ENCODE data around the gene COMT.

COMT gene

GRCh38 chr22:19990188-19990587 is 48.6 kb downstream of the COMT start:
- Histone ChIP-seq H3K27me3 (ENCODE audit: insufficient read depth, low read depth) (peaks cover 8% of the 10 kb centered on the region), H3K4me1 (ENCODE audit: low read depth, poor library complexity, severe bottlenecking) (no peaks in the 10 kb centered on the region), H3K79me2 (ENCODE audit: insufficient read depth, low read depth) (no peaks in the 10 kb centered on the region), H3K4me2 (no peak overlapping the region), H2AFZ (ENCODE audit: low read depth) (no peak overlapping the region), H4K20me1 (ENCODE audit: insufficient read depth) (no peaks in the 10 kb centered on the region), H3K27ac (no peak overlapping the region), H3K36me3 (ENCODE audit: insufficient read depth) (no peaks in the 10 kb centered on the region), H3K9ac (no peak overlapping the region), H3K4me3 (IDR thresholded peaks at IDR 0.05; ENCODE audit: insufficient read depth, low read depth, low read length) (no peak overlapping the region)
- TF ChIP-seq CTCF (conservative IDR thresholded peaks at IDR 0.05; ENCODE audit: low read depth, low read length): no peak

- Histone ChIP-seq H3K4me3 (IDR thresholded peaks at IDR 0.05; ENCODE audit: insufficient read depth, low read depth, low read length) (no peak overlapping the region), H3K36me3 (ENCODE audit: insufficient read depth) (no peaks in the 10 kb centered on the region), H3K4me1 (ENCODE audit: low read depth, poor library complexity, severe bottlenecking) (no peaks in the 10 kb centered on the region), H3K9ac (no peak overlapping the region), H3K4me2 (no peak overlapping the region), H2AFZ (ENCODE audit: low read depth) (no peak overlapping the region), H3K27me3 (ENCODE audit: insufficient read depth, low read depth) (peaks cover 8% of the 10 kb centered on the region), H4K20me1 (ENCODE audit: insufficient read depth) (no peaks in the 10 kb centered on the region), H3K27ac (no peak overlapping the region), H3K79me2 (ENCODE audit: insufficient read depth, low read depth) (no peaks in the 10 kb centered on the region)
- no peak for TF ChIP-seq CTCF (conservative IDR thresholded peaks at IDR 0.05; ENCODE audit: low read depth, low read length)
Measured at GRCh38 chr22:19990609-19991394, 49.2 kb downstream of the COMT start.

- H4K20me1 ChIP-seq (ENCODE audit: insufficient read depth): no peaks in the 10 kb centered on the region
- peaks cover 5% of the 10 kb centered on the region for H3K27me3 ChIP-seq (ENCODE audit: insufficient read depth, low read depth)
- no peak overlapping the region for H3K27ac ChIP-seq
- H3K4me2 ChIP-seq: no peak overlapping the region
- H2AFZ ChIP-seq (ENCODE audit: low read depth): no peak overlapping the region
- TF ChIP-seq CTCF (conservative IDR thresholded peaks at IDR 0.05; ENCODE audit: low read depth, low read length): no peak
- no peaks in the 10 kb centered on the region for H3K36me3 ChIP-seq (ENCODE audit: insufficient read depth)
- H3K9ac ChIP-seq: no peak overlapping the region
- no peaks in the 10 kb centered on the region for H3K4me1 ChIP-seq (ENCODE audit: low read depth, poor library complexity, severe bottlenecking)
- H3K4me3 ChIP-seq (IDR thresholded peaks at IDR 0.05; ENCODE audit: insufficient read depth, low read depth, low read length): no peak overlapping the region
- H3K79me2 ChIP-seq (ENCODE audit: insufficient read depth, low read depth): no peaks in the 10 kb centered on the region
Measured at GRCh38 chr22:19991395-19991644, 49.7 kb downstream of the COMT start.

GRCh38 chr22:19991645-19992451 is 50.3 kb downstream of the COMT start:
- Histone ChIP-seq H4K20me1 (ENCODE audit: insufficient read depth) (no peaks in the 10 kb centered on the region), H3K4me2 (no peak overlapping the region)

More at GRCh38 chr22:19991645-19992451, 50.3 kb downstream of the COMT start:
- H3K79me2 ChIP-seq (ENCODE audit: insufficient read depth, low read depth): no peaks in the 10 kb centered on the region
- no peak overlapping the region for H3K27ac ChIP-seq
- peaks cover 9% of the 10 kb centered on the region; the same call in 1 of the 2 replicates for H3K27me3 ChIP-seq (ENCODE audit: insufficient read depth, low read depth)
- no peak overlapping the region for H2AFZ ChIP-seq (ENCODE audit: low read depth)
- H3K9ac ChIP-seq: no peak overlapping the region
- no peak overlapping the region for H3K4me3 ChIP-seq (IDR thresholded peaks at IDR 0.05; ENCODE audit: insufficient read depth, low read depth, low read length)
- no peak for TF ChIP-seq CTCF (conservative IDR thresholded peaks at IDR 0.05; ENCODE audit: low read depth, low read length)
- H3K4me1 ChIP-seq (ENCODE audit: low read depth, poor library complexity, severe bottlenecking): no peaks in the 10 kb centered on the region
- H3K36me3 ChIP-seq (ENCODE audit: insufficient read depth): no peaks in the 10 kb centered on the region

Measured in KMS-11 (cell line).